Chondrocyte (in vitro differentiated cells): ENCODE data around the gene COG8. TPM values are rescaled to one million over a fixed set of nuclear protein-coding genes. Genes with fewer than 3 reads are reported as not detected.

Experiments used
- DNase-seq: peaks from one replicate; pipeline ENCODE4 v3.0.0; 2021; ENCODE audit warnings: mixed read lengths, low spot score
- H3K27ac Mint-ChIP-seq: one replicate; pipeline ENCODE4 v1.8.0; 2021; ENCODE audit warnings: mild to moderate bottlenecking, moderate library complexity, mixed read lengths; ENCODE audit not compliant: unreplicated experiment
- H3K27me3 Mint-ChIP-seq: 2 replicates; pipeline ENCODE4 v1.8.0; 2021; ENCODE audit warnings: low read depth, mixed read lengths
- H3K36me3 Mint-ChIP-seq: 2 replicates; pipeline ENCODE4 v1.8.0; 2021; ENCODE audit warnings: low read depth, mixed read lengths
- H3K4me1 Mint-ChIP-seq: 2 replicates; pipeline ENCODE4 v1.8.0; 2021; ENCODE audit warnings: low read depth, mild to moderate bottlenecking, mixed read lengths
- H3K4me3 Mint-ChIP-seq: one replicate; pipeline ENCODE4 v1.8.0; 2021; ENCODE audit warnings: mild to moderate bottlenecking, moderate library complexity, mixed read lengths; ENCODE audit not compliant: unreplicated experiment
- H3K9me3 Mint-ChIP-seq: 2 replicates; pipeline ENCODE4 v1.8.0; 2021; ENCODE audit warnings: low read depth, mixed read lengths
- CTCF ChIP-seq: fragments of 200-600 bp; sonication (generic); IDR thresholded peaks from 2 replicates; pipeline ENCODE4 v1.5.0; 2021; ENCODE audit warnings: antibody characterized with exemption, mild to moderate bottlenecking, moderate library complexity
- total RNA-seq: library from RNA; stranded (reverse); gene quantifications from 3 replicates; pipeline ENCODE4 v1.2.1, GENCODE V29; 2021

The COG8 gene
- total RNA-seq, 1 donor from 2014 or later = 36.8 TPM

GRCh38 chr16:69368866-69369265 is 29.5 kb upstream of the COG8 start:
- no peak overlapping the region for H3K4me3 Mint-ChIP-seq
- peaks cover 39% of the 10 kb centered on the region for H3K36me3 Mint-ChIP-seq
- TF ChIP-seq CTCF = no peak
- no peak for DNase-seq
- no peak overlapping the region for H3K27ac Mint-ChIP-seq
- H3K9me3 Mint-ChIP-seq = no peaks in the 10 kb centered on the region
- H3K4me1 Mint-ChIP-seq = no peaks in the 10 kb centered on the region
- H3K27me3 Mint-ChIP-seq = no peaks in the 10 kb centered on the region

GRCh38 chr16:69367980-69368379 is 28.6 kb upstream of the COG8 start:
- Mint-ChIP-seq H3K4me1 (no peaks in the 10 kb centered on the region), H3K9me3 (no peaks in the 10 kb centered on the region), H3K27me3 (no peaks in the 10 kb centered on the region), H3K36me3 (peaks cover 43% of the 10 kb centered on the region), H3K4me3 (no peak overlapping the region), H3K27ac (no peak overlapping the region)
- TF ChIP-seq CTCF = no peak
- DNase-seq = no peak

- Mint-ChIP-seq H3K4me1 (no peaks in the 10 kb centered on the region), H3K27me3 (no peaks in the 10 kb centered on the region), H3K36me3 (peaks cover 39% of the 10 kb centered on the region), H3K4me3 (no peak overlapping the region), H3K9me3 (no peaks in the 10 kb centered on the region), H3K27ac (no peak overlapping the region)
- DNase-seq = no peak
- TF ChIP-seq CTCF = no peak
Observed at GRCh38 chr16:69366431-69366830, 27.1 kb upstream of the COG8 start.

GRCh38 chr16:69365901-69366300 is 26.5 kb upstream of the COG8 start:
- Mint-ChIP-seq H3K36me3 (peaks cover 38% of the 10 kb centered on the region), H3K9me3 (no peaks in the 10 kb centered on the region), H3K4me1 (no peaks in the 10 kb centered on the region), H3K27me3 (no peaks in the 10 kb centered on the region), H3K27ac (no peak overlapping the region), H3K4me3 (no peak overlapping the region)
- TF ChIP-seq CTCF = no peak
- no peak for DNase-seq

- Mint-ChIP-seq H3K4me3 (no peak overlapping the region), H3K27ac (no peak overlapping the region), H3K9me3 (no peaks in the 10 kb centered on the region), H3K27me3 (no peaks in the 10 kb centered on the region), H3K4me1 (no peaks in the 10 kb centered on the region), H3K36me3 (peaks cover 28% of the 10 kb centered on the region)
- no peak for TF ChIP-seq CTCF
- no peak for DNase-seq
Observed at GRCh38 chr16:69364088-69364487, 24.7 kb upstream of the COG8 start.
